OCI-LY1 (cell line): Measurements from ENCODE around the gene WDR83.
"Not testable (repeated sequence)": the region's sequence is repeated elsewhere in the genome, so short reads cannot be mapped to it uniquely, and the experiment has no call there.

ENCODE experiments used
- H2AFZ ChIP-seq: fragments of 200-600 bp; sonication (generic), shearing (Covaris generic); 2 replicates; pipeline ENCODE4 v1.6.0; 2014; ENCODE audit warnings: antibody characterized with exemption, mild to moderate bottlenecking, low read length
- H3F3A ChIP-seq: fragments of 200-600 bp; sonication (generic), shearing (Covaris generic); 2 replicates; pipeline ENCODE4 v1.6.0; 2014; ENCODE audit warnings: mild to moderate bottlenecking, antibody characterized with exemption, low read length, moderate library complexity; ENCODE audit not compliant: insufficient read depth
- H3K27ac ChIP-seq: fragments of 200-600 bp; sonication (generic); 2 replicates; pipeline ENCODE4 v1.5.1; 2014; ENCODE audit warnings: low read length, mixed run types, mild to moderate bottlenecking, low read depth; ENCODE audit not compliant: poor library complexity, severe bottlenecking
- H3K27me3 ChIP-seq: fragments of 200-600 bp; sonication (generic); 2 replicates; pipeline ENCODE4 v1.6.0; 2014; ENCODE audit warnings: antibody characterized with exemption, mild to moderate bottlenecking, low read length, moderate library complexity; ENCODE audit not compliant: insufficient read depth
- H3K36me3 ChIP-seq: fragments of 200-600 bp; sonication (generic); 2 replicates; pipeline ENCODE4 v1.6.1; 2014; ENCODE audit warnings: mild to moderate bottlenecking, antibody characterized with exemption, low read length, moderate library complexity, mixed read lengths; ENCODE audit not compliant: insufficient read depth
- H3K4me1 ChIP-seq: fragments of 200-600 bp; sonication (generic); 2 replicates; pipeline ENCODE4 v1.5.1; 2014; ENCODE audit warnings: mild to moderate bottlenecking, low read length, moderate library complexity; ENCODE audit not compliant: insufficient read depth, severe bottlenecking
- H3K4me2 ChIP-seq: fragments of 200-600 bp; sonication (generic), shearing (Covaris generic); 2 replicates; pipeline ENCODE4 v1.6.1; 2014; ENCODE audit warnings: low read length
- H3K4me3 ChIP-seq: fragments of 200-600 bp; sonication (generic); 2 replicates; pipeline ENCODE4 v1.5.1; 2014; ENCODE audit warnings: low read length, low read depth, mild to moderate bottlenecking, mixed read lengths; ENCODE audit not compliant: poor library complexity, severe bottlenecking
- H3K79me2 ChIP-seq: fragments of 200-600 bp; shearing (Covaris generic); 2 replicates; pipeline ENCODE4 v1.6.1; 2016; ENCODE audit warnings: mixed run types, low read length, mixed read lengths; ENCODE audit not compliant: insufficient read depth
- H3K9ac ChIP-seq: fragments of 200-600 bp; sonication (generic), shearing (Covaris generic); 2 replicates; pipeline ENCODE4 v1.6.1; 2014; ENCODE audit warnings: mild to moderate bottlenecking, low read length, mixed read lengths
- H3K9me2 ChIP-seq: fragments of 200-600 bp; sonication (generic), shearing (Covaris generic); 2 replicates; pipeline ENCODE4 v1.6.1; 2014; ENCODE audit warnings: low read depth, mild to moderate bottlenecking, low read length, mixed read lengths
- H3K9me3 ChIP-seq: fragments of 200-600 bp; shearing (Covaris generic); 2 replicates; pipeline ENCODE4 v1.6.1; 2014; ENCODE audit warnings: low read length, mixed read lengths
- H4K20me1 ChIP-seq: fragments of 200-600 bp; sonication (generic), shearing (Covaris generic); 2 replicates; pipeline ENCODE4 v1.6.0; 2016; ENCODE audit warnings: mild to moderate bottlenecking, low read length; ENCODE audit not compliant: insufficient read depth
- EZH2 ChIP-seq: fragments of 200-600 bp; sonication (generic), shearing (Covaris generic); IDR thresholded peaks from 2 replicates; pipeline ENCODE4 v1.8.0; 2017; ENCODE audit warnings: borderline replicate concordance, mixed run types, mild to moderate bottlenecking, antibody characterized with exemption, low read length, moderate library complexity, mixed read lengths
- TF ChIP-seq, protein P1 (sequence below): fragments of 200-600 bp; sonication (generic), shearing (Covaris generic); IDR thresholded peaks from 2 replicates; pipeline ENCODE4 v1.5.1; 2017; ENCODE audit warnings: mild to moderate bottlenecking, antibody characterized with exemption, low read length, moderate library complexity, mixed read lengths

WDR83 gene

DNA sequence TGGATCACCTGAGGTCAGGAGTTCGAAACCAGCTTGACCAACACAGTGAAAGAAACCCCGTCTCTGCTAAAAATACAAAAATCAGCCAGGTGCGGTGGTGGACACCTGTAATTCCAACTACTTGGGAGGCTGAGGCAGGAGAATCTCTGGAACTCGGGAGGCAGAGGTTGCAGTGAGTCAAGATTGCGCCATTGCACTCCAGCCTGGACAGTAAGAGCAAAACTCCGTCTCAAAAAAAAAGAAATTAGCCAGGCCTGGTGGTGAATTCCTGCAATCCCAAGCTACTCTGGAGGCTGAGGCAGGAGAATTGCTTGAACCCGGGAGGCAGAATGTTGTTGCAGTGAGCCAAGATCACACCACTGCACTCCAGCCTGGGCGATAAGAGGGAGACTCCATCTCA is 42.0 kb downstream of the WDR83 start:
- Histone ChIP-seq H3K4me1 (no peaks in the 10 kb centered on the region), H3K9ac (no peak overlapping the region), H2AFZ (no peak overlapping the region), H3F3A (no peaks in the 10 kb centered on the region), H3K9me2 (no peaks in the 10 kb centered on the region), H3K27me3 (no peaks in the 10 kb centered on the region), H3K9me3 (no peaks in the 10 kb centered on the region), H4K20me1 (no peaks in the 10 kb centered on the region), H3K4me2 (no peak overlapping the region), H3K36me3 (peaks cover 90% of the 10 kb centered on the region), H3K4me3 (no peak overlapping the region), H3K79me2 (no peaks in the 10 kb centered on the region), H3K27ac (no peak overlapping the region)
- TF ChIP-seq EZH2 = no peak
- TF ChIP-seq, protein P1, sequence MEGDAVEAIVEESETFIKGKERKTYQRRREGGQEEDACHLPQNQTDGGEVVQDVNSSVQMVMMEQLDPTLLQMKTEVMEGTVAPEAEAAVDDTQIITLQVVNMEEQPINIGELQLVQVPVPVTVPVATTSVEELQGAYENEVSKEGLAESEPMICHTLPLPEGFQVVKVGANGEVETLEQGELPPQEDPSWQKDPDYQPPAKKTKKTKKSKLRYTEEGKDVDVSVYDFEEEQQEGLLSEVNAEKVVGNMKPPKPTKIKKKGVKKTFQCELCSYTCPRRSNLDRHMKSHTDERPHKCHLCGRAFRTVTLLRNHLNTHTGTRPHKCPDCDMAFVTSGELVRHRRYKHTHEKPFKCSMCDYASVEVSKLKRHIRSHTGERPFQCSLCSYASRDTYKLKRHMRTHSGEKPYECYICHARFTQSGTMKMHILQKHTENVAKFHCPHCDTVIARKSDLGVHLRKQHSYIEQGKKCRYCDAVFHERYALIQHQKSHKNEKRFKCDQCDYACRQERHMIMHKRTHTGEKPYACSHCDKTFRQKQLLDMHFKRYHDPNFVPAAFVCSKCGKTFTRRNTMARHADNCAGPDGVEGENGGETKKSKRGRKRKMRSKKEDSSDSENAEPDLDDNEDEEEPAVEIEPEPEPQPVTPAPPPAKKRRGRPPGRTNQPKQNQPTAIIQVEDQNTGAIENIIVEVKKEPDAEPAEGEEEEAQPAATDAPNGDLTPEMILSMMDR = no peak

DNA sequence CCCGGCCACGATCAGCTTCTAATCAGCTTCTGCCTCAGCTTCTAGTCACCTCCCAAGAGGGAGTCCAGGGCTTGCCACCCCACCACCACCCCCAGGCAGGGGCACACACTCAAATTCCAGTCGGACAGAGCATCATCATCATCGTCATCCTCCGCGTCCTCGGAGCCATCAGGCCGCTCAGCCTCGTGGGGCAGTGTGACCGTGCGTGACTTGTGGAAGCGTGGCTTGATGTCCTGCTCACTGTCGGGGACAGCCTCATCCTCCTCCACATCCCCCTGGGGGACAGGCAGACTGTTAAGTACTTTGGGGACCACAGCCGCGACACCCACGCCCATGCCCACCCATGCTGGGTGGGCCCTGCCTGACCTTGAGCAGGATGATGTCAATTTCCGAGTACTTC is 44.6 kb downstream of the WDR83 start:
- H3F3A ChIP-seq = no peaks in the 10 kb centered on the region
- no peaks in the 10 kb centered on the region for H3K9me3 ChIP-seq
- no peak overlapping the region for H3K9ac ChIP-seq
- H3K79me2 ChIP-seq = no peaks in the 10 kb centered on the region
- TF ChIP-seq EZH2 = no peak
- TF ChIP-seq, protein P1 = no peak
- peaks cover 89% of the 10 kb centered on the region for H3K36me3 ChIP-seq
- no peak overlapping the region for H3K4me2 ChIP-seq
- no peaks in the 10 kb centered on the region for H3K4me1 ChIP-seq
- H4K20me1 ChIP-seq = no peaks in the 10 kb centered on the region
- H3K27me3 ChIP-seq = no peaks in the 10 kb centered on the region
- no peak overlapping the region for H3K4me3 ChIP-seq
- H3K27ac ChIP-seq = no peak overlapping the region
- H3K9me2 ChIP-seq = no peaks in the 10 kb centered on the region
- H2AFZ ChIP-seq = no peak overlapping the region

DNA sequence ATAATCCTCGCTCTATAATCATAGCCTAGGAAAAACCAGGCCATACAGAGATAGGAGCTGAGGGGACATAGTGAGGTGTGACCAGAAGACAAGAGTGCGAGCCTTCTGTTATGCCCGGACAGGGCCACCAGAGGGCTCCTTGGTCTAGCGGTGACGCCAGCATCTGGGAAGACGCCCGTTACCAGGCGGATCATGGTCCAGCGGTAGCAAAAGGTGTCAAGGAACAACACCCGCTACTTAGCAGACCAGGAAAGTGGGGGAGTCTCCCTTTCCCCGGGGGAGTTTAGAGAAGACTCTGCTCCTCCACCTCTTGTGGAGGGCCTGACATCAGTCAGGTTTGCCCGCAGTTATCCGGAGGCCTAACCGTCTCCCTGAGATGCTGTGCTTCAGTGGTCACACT is 45.5 kb downstream of the WDR83 start:
- H3K9me2 ChIP-seq, H3K9me3 ChIP-seq, H3K4me1 ChIP-seq, H3K79me2 ChIP-seq, H3K9ac ChIP-seq, H3K4me3 ChIP-seq, H3K27me3 ChIP-seq, H3K27ac ChIP-seq, H4K20me1 ChIP-seq, H3K4me2 ChIP-seq, H3F3A ChIP-seq, H2AFZ ChIP-seq: not testable (repeated sequence)
- peaks cover 89% of the 10 kb centered on the region for H3K36me3 ChIP-seq

DNA sequence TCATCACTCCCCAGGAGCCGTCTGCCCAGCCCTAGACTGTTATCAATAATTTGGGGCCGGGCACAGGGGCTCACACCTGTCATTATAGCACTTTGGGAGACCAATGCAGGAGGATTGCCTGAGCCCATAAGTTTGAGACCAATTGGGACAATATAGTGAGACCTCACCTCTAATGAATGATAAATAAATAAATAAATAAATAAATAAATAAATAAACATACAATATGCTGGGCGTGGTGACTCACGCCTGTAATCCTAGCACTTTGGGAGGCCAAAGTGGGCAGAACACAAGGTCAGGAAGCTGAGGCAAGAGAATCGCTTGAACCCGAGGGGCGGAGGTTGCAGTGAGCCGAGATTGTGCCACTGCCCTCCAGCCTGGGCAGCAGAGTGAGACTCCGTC is 46.7 kb downstream of the WDR83 start:
- not testable (repeated sequence) for H3K79me2 ChIP-seq, H4K20me1 ChIP-seq, H3K9ac ChIP-seq, H3K27me3 ChIP-seq, H3K9me3 ChIP-seq, H3F3A ChIP-seq, H3K4me3 ChIP-seq, H3K9me2 ChIP-seq, H3K4me2 ChIP-seq, H3K27ac ChIP-seq, H3K4me1 ChIP-seq, H2AFZ ChIP-seq
- peaks cover 93% of the 10 kb centered on the region for H3K36me3 ChIP-seq
